ENCODE data around the gene VCX2. TPM values are rescaled to one million over a fixed set of nuclear protein-coding genes. Genes with fewer than 3 reads are reported as not detected.

The VCX2 gene
- total and polyA plus RNA-seq, 8 donors, result not detected

GRCh38 chrX:8194216-8194615 lies 23.1 kb upstream of the VCX2 start:
- Histone ChIP-seq H3K4me1 (no peaks in the 10 kb centered on the region), H3K27ac (no peak overlapping the region), H3K4me3 (no peak overlapping the region), H3K36me3 (no peaks in the 10 kb centered on the region), H3K27me3 (no peaks in the 10 kb centered on the region), H3K9me3 (peaks cover 0 to 4% (median 0%) of the 10 kb centered on the region in 4 donors)
- WGBS, 5 donors, result 61 to 85% (median 70%) methylated on average over 2 of the region's 2 CpGs
- DNase-seq, result no peak
- TF ChIP-seq EP300 (IDR thresholded peaks at IDR 0.05), result no peak
- no peak for TF ChIP-seq POLR2A (IDR thresholded peaks at IDR 0.05)
- no peak for TF ChIP-seq POLR2AphosphoS5 (IDR thresholded peaks at IDR 0.05)
- TF ChIP-seq CTCF (IDR thresholded peaks at IDR 0.05), result no peak
- intact Hi-C loops (cut with DNase I; ENCODE audit: low total_unique reads), result no loop called here

- WGBS, 5 donors, result 38 to 77% (median 55%) methylated on average over 2 of the region's 2 CpGs
- no peaks in the 10 kb centered on the region for H3K36me3 ChIP-seq
- DNase-seq, result no peak
These were observed 21.2 kb upstream of the VCX2 start for GRCh38 chrX:8192276-8192675.

GRCh38 chrX:8191022-8191421 lies 20.0 kb upstream of the VCX2 start:
- no peaks in the 10 kb centered on the region for H3K36me3 ChIP-seq
- intact Hi-C loops (cut with DNase I; ENCODE audit: low total_unique reads), result no loop called here
- TF ChIP-seq POLR2AphosphoS5 (IDR thresholded peaks at IDR 0.05), result no peak
- no peak overlapping the region for H3K27ac ChIP-seq
- H3K9me3 ChIP-seq, result peaks cover 0 to 4% (median 0%) of the 10 kb centered on the region in 4 donors
- H3K4me3 ChIP-seq, result no peak overlapping the region
- no peaks in the 10 kb centered on the region for H3K27me3 ChIP-seq
- 68 to 86% (median 69%) methylated on average over 5 to 8 of the region's 8 CpGs for WGBS, 5 donors
- no peaks in the 10 kb centered on the region for H3K4me1 ChIP-seq
- peak in 1 of 2 donors; percentile 43 for DNase-seq

More at GRCh38 chrX:8192276-8192675, 21.2 kb upstream of the VCX2 start:
- H3K4me3 ChIP-seq, result no peak overlapping the region
- H3K27me3 ChIP-seq, result no peaks in the 10 kb centered on the region
- intact Hi-C loops (cut with DNase I; ENCODE audit: low total_unique reads), result no loop called here
- H3K27ac ChIP-seq, result no peak overlapping the region
- H3K4me1 ChIP-seq, result no peaks in the 10 kb centered on the region
- TF ChIP-seq POLR2A (IDR thresholded peaks at IDR 0.05), result no peak
- no peak for TF ChIP-seq CTCF (IDR thresholded peaks at IDR 0.05)
- TF ChIP-seq POLR2AphosphoS5 (IDR thresholded peaks at IDR 0.05), result no peak
- TF ChIP-seq EP300 (IDR thresholded peaks at IDR 0.05), result no peak
- peaks cover 0 to 4% (median 0%) of the 10 kb centered on the region in 4 donors for H3K9me3 ChIP-seq

- H3K4me1 ChIP-seq, result no peaks in the 10 kb centered on the region
- H3K4me3 ChIP-seq, result no peak overlapping the region
- intact Hi-C loops (cut with DNase I; ENCODE audit: low total_unique reads), result no loop called here
- no peaks in the 10 kb centered on the region for H3K36me3 ChIP-seq
- TF ChIP-seq CTCF (IDR thresholded peaks at IDR 0.05), result no peak
- TF ChIP-seq POLR2A (IDR thresholded peaks at IDR 0.05), result no peak
- no peak for TF ChIP-seq POLR2AphosphoS5 (IDR thresholded peaks at IDR 0.05)
- TF ChIP-seq EP300 (IDR thresholded peaks at IDR 0.05), result no peak
- no peak overlapping the region for H3K27ac ChIP-seq
- DNase-seq, result no peak
- no peaks in the 10 kb centered on the region for H3K27me3 ChIP-seq
- H3K9me3 ChIP-seq, result peaks cover 0 to 4% (median 0%) of the 10 kb centered on the region in 4 donors
- WGBS, 5 donors, result 90 to 96% (median 95%) methylated on average over 4 of the region's 4 CpGs
These were observed 19.3 kb upstream of the VCX2 start for GRCh38 chrX:8190341-8190830.

GRCh38 chrX:8189096-8189830 lies 18.2 kb upstream of the VCX2 start:
- Histone ChIP-seq H3K27ac (no peak overlapping the region), H3K36me3 (no peaks in the 10 kb centered on the region), H3K4me1 (no peaks in the 10 kb centered on the region), H3K4me3 (no peak overlapping the region), H3K9me3 (peaks cover 0 to 4% (median 0%) of the 10 kb centered on the region in 4 donors), H3K27me3 (no peaks in the 10 kb centered on the region)
- no peak for DNase-seq
- WGBS, 5 donors, result 82 to 91% (median 86%) methylated on average over 6 of the region's 6 CpGs
- TF ChIP-seq POLR2AphosphoS5 (IDR thresholded peaks at IDR 0.05) (no peak), CTCF (IDR thresholded peaks at IDR 0.05) (no peak), POLR2A (IDR thresholded peaks at IDR 0.05) (no peak), EP300 (IDR thresholded peaks at IDR 0.05) (no peak)
- intact Hi-C loops (cut with DNase I; ENCODE audit: low total_unique reads), result no loop called here

Measured in stomach (tissue), 9 donors.